IPS-18c (cell line): ENCODE results near the gene FRMD1.

ENCODE experiments used
- H3K4me3 ChIP-seq: 2 replicates; pipeline ENCODE4 v1.7.0; 2013; ENCODE audit warnings: low read depth, mild to moderate bottlenecking, low read length, moderate library complexity; ENCODE audit not compliant: insufficient read depth
- H3K9me3 ChIP-seq: one replicate; pipeline ENCODE4 v1.6.1; 2013; ENCODE audit warnings: mild to moderate bottlenecking, low read length, moderate library complexity; ENCODE audit not compliant: control insufficient read depth, insufficient read depth

The FRMD1 gene

DNA sequence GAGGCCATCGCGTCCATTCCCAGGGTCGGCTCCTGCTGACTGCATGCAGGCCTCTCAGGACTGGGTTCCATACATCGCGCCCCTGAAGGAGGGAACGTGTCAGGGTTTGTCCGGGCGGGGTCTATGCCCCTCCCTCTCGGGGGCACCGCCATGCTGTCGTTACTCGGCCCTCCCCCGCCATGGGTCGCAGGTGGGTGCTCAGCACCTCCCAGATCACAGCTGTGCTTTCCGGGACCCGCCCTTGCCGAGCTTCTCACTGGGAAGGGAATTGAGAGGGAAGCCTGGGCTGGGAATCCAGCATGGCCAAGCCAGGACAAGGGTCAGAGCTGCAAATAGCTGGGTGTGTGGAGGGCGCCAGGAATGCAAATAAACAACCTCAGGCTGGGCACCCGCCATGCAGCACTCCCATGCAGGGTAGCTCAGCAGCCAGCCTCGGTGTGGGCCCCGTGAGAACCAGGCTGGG is at the start of gene FRMD1:
FRMD1 (minus strand) TSS at position 270 of the 463 bp plus-strand sequence; CDS start at position 152, 118 bp downstream.
- H3K4me3 ChIP-seq, result no peak within 1 kb of the TSS
- peaks cover 3% of the 10 kb centered on the region for H3K9me3 ChIP-seq

DNA sequence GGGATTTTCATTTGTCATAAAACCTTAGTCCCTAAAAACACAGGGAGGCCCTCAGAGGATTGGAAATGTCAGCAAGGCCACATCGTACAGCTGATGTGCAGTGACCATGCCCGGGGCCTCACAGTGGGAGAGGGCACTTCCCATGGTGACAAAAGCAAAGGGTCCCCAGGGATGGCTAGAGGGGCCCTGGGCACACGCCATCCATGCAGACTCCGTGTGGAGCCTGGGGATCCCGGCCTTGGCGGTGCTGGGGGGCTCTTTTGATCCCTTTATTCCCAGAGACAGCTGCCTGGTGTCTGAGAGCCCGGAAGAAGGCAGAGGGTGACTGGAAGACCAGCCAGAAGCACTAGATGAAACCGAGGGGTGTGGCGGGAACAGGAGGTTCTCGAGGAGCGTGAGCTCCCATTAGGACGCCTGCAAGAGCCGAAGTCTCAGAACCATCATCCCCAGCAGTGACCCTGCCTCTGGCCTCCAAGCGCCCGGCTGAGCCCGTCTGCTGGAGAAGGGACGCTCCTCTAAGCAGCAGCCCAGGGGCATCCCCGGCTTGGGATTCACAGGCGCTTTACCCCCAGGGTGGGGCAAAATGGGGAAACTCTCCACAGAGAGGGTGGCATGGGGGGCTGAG is 49.1 kb upstream of the FRMD1 start:
- Histone ChIP-seq H3K4me3 (no peak overlapping the region), H3K9me3 (peaks cover 2% of the 10 kb centered on the region)

DNA sequence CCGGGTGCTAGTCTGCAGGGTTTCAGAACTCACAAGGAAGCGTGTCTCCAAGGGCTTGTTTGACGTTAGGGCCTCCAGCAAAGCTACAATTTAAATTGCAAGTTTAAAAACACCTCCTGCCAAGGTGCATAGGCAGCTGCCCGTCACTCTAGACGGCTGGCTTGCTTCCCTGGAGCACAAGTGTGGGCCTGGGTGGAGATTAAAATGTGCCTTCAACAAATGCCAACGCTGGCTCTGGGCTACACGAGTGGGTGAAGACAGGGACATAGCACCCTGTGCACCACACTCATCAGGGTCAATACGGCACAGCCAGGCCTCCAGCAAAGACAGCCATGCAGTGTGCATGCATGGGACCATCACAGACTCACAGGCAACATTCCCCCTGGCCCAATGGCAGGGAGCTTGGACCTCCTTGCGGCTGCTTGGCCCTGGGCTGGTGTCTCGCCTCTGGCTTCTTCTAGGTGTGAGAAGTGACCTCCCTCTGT is 48.4 kb upstream of the FRMD1 start:
- no peak overlapping the region for H3K4me3 ChIP-seq
- peaks cover 2% of the 10 kb centered on the region for H3K9me3 ChIP-seq

DNA sequence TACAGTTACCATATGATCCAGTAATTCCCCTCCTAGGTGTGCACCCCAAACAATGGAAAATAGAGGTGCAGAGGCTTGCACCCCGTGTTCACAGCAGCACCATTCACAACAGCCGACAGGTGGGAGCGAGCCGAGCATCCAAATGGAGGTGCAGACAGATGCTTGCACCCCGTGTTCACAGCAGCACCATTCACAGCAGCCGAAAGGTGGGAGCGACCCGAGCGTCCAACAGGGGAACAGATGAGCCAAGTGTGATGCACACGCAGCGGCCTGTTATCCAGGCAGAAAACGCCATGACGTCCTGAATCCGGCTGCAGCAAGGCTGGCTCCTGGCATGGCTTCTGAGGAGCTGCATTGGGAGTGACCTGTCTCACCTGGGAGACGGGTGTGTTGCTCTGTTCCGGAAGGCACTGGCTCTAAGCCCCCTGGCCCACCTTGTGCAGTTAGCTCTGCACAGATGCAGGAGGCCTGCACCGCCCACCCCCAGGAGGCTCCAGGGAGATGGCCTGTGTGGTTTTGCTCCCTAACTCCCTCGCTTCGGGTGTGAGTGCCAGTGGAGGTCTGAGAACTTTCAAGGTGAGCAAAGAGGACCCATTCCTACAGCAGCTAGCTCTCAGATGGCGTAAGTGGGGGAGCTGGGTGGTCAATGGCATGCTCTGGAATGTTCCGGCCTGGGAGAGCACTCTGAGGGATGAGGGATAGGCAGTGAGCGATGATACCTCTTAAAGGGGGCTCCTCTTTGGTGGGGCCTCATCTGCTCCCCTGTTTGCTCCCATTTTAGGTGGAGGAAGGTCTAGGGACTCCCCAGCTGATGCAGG is 47.8 kb upstream of the FRMD1 start:
- Histone ChIP-seq H3K4me3 (no peak overlapping the region), H3K9me3 (peaks cover 2% of the 10 kb centered on the region)

DNA sequence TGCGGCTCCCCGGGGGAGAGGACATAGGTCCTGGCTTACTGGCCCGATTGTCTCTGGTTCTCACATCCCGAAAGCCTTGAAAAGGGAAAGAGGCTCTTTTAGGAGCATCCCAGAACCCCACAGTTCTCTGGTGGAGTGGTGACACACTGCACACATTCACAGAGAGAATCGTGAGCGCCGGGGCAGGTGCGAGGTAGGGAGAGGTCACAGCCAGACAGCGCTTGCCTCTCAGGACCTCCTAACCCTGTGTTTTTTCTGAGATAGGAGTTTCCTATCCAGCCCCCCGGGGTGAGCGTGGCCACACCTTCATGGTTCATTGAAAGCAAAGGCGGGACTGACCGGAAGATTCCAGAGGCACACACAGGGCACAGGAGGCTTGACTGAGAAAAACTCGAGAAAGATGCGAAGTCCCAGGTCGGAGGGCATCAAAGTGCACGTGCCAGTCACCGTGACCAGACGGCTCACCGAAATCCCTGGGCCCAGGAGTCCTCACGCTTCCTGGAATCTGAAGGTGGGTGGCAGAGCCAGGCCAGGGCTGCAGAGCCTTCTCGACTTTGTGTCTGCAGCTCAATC is 46.5 kb upstream of the FRMD1 start:
- H3K4me3 ChIP-seq, result no peak overlapping the region
- peaks cover 2% of the 10 kb centered on the region for H3K9me3 ChIP-seq

DNA sequence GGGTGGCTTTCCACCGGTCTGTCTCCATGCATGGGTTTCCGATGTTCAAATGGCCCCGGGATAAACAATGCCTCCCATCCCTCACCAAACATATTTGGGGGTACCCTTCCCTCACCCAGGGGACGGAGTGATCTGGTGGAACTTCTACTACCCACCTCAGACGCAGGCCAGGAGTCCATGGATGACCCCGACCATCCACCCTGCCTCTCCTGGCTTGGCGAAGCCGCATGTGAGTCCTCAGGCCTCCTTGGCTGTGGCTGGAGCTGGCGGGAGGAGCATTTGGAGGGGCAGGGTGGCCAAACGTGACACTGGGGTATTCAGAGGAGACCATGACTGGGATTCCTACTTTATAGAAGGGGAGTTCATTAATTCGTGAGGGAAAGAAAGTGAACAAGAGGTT is 45.9 kb upstream of the FRMD1 start:
- Histone ChIP-seq H3K4me3 (no peak overlapping the region), H3K9me3 (peaks cover 2% of the 10 kb centered on the region)

DNA sequence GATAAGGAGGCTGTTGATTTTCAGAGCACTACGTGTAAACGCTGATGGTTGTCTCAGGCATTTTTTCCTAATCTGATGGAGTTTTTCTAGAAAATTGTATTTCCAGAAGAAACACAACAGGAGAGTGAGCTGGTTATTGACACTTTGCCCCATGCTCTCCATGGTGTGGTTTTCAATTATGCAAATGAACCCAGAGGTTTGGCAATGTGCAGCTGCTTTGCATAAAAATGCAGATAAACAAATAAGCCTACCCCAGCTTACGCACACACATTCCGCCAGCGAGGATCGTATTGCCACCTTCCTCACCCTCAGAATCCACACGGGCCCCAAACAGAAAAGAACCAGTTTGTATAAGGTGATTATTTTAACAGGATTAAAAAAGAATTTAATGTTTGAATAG is 45.1 kb upstream of the FRMD1 start:
- no peak overlapping the region for H3K4me3 ChIP-seq
- H3K9me3 ChIP-seq, result peaks cover 2% of the 10 kb centered on the region

DNA sequence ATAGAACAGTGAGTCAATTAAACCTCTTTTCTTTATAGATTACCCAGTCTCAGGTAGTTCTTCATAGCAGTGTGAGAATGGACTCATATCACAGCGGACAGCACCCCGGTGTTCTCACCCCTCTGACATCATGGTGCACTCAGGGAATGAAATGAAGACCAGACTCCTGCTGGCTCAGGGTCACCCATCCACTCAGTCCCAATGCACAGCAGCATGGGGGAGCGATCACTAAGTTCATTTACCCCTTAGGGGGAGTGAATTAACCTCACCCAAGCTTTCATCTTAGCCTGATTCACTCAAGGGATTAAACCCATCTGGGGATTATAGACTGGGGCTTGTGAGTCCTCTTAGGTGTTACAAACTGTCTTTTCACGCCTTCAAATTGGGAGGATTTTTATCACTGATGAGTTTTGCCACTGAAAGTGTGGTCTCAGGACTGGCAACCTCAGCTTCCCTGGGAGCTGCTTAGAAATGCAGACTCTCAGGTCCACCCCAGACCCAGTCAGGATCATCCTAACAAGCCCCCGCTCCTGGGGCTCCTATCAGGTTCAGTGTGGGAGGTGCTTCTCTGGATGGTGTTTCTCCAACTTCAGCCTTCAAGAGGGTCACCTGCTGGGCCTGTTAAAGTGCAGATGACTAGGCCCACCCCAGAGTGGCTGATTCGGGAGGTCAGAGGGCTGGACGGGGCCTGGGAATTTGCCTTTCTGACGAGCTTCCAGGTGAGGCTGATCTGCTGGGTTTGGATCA is 44.3 kb upstream of the FRMD1 start:
- H3K9me3 ChIP-seq, result peaks cover 2% of the 10 kb centered on the region
- no peak overlapping the region for H3K4me3 ChIP-seq

DNA sequence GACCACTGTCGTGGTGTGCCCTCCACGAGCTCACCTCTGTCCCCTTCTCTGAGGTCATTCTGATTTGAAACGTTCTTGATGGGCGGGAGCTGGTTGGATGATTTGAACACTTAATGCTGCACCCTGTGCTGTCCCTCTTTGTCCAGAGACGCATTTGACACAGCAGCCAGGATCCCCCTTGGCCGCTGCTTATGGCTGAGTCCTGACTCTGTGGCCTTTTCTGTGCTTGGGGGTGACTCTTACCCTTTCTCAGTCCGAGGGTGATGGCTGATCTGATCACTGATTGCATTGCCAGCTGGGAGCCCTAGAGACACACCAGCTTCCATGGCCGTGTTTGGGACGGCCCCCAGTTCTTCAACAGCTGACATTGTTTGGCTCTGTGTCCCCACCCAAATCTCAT is 43.5 kb upstream of the FRMD1 start:
- no peak overlapping the region for H3K4me3 ChIP-seq
- H3K9me3 ChIP-seq, result peaks cover 2% of the 10 kb centered on the region

DNA sequence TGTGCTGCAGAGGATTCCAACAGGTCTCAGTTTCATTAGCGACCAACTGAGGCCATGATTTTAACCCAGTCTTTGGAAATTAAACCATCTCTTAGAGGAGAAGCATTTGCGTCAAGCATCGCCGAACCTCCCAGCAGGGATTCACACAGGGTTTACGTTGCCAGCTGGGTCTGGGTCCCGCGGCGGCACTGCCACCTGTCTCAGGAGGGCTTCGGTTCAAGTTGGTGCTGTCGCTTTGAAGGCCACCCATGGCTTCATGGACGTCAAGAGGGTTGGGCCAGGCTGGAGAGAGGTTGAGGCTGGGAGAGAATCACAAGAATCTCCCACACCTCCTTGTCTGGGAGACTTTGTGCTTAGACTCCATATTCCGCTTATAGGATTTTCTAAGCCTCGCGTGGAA is 43.0 kb upstream of the FRMD1 start:
- H3K9me3 ChIP-seq, result peaks cover 2% of the 10 kb centered on the region
- no peak overlapping the region for H3K4me3 ChIP-seq

DNA sequence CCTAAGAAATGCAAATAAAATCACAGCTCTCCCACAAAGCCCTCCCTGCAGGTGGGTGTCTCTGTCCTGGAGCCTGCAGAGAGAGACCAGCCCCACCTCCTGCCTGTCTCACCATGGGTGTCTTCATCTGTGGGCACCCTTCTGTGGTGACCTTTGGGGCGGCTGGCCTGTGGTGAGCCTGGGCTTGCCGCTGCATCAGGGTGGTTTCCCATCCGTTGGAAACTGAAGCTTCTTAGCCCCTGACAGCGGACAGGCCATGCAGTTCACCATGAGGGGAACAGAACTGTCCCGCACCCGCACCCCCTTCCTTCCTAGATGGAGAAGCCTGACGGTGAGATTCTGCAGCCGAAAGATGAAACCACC is 42.3 kb upstream of the FRMD1 start:
- peaks cover 2% of the 10 kb centered on the region for H3K9me3 ChIP-seq
- no peak overlapping the region for H3K4me3 ChIP-seq

DNA sequence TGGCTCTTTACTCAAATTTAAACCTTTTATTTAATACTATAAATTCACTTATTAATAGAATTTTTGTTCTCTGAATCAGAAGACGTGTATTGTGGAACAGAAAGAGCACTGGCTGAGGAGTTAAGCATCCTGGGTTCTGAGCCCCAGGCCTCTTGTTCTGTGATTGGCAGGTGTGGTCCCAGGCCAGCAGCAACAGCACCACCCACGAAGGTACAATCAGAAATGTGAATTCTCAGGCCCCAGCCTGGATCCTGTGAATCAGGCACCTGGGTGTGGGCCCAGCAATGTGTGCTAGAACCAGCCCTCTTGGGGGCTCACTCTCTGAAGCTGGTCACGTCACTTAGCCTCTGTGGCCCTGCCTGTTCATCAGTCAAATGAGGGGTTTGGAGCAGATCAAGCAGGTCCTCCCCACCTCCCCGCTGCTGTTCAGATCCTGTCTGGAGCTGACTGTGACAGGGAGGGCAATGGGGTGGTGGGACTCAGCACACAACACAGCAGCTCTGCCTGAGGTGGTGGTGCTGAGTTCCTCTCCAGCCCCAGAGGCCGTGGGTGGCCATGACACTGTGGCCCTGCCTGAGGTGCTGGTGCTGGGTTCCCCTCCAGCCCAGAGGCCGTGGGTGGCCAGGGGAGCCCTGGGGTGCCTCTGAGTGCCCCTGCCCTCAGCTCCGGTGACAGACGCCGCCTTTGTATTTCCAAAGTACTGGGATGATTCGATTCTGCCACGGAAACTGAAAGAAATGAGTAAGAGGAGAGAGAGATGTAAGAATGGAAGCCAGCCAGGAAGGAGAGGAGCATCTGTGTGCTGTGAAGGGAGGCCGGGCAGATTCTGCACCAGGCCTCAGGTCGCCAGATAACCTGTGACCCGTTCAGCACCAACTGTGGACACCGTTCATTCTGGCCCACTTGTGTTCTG is 41.6 kb upstream of the FRMD1 start:
- no peak overlapping the region for H3K4me3 ChIP-seq
- peaks cover 2% of the 10 kb centered on the region for H3K9me3 ChIP-seq

DNA sequence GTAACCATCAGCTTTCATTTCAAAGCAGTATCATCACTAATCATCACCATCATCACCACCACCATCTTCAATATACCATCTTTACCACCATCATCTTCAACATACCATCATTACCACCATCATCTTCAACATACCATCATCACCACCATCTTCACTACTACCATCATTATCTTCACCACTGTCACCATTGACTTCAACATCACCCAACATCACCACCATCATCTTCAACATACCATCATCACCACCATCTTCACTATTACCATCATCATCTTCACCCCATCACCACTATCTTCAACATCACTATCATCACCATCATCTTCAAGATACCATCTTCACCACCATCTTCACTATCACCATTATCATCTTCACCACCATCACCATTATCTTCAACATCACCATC is 40.5 kb upstream of the FRMD1 start:
- Histone ChIP-seq H3K4me3 (no peak overlapping the region), H3K9me3 (no peaks in the 10 kb centered on the region)

DNA sequence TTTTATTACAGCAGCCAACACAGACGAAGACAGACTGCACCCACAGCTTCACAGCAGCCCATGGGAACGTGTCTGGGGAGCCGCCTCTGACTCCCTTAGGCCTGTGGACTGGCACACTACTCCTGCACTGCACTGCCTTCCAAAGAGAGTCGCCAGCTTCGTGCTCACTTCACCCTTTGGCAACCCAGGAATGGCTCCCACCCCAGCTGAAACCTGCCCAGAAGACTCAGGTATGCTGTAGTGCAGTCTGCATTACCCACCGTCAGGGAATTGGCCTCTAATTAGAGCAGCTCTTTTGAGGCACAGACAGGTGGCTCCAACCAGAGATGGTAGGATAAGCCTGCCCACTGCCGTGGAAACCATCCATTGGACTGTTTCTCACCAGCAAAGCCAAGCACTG is 39.9 kb upstream of the FRMD1 start:
- Histone ChIP-seq H3K9me3 (no peaks in the 10 kb centered on the region), H3K4me3 (no peak overlapping the region)

DNA sequence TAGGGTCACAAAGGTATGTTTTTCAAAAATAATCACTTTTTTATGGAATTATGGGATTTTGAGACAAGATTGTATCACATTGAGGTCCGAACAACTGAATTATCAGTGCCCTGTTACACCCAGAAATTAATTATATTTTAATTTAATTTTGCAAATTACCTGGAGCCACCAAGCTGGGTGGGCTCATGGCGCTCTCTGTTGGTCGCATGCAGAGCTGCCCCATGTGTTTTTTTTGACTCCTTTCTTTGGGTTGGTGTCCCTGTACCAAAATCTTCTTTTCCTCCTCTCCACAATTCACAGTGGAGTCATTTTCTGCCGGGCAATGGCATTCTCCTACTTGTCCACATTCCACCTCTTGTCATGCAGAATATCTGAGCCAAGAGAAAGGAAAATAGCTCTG is 38.9 kb upstream of the FRMD1 start:
- no peak overlapping the region for H3K4me3 ChIP-seq
- no peaks in the 10 kb centered on the region for H3K9me3 ChIP-seq

DNA sequence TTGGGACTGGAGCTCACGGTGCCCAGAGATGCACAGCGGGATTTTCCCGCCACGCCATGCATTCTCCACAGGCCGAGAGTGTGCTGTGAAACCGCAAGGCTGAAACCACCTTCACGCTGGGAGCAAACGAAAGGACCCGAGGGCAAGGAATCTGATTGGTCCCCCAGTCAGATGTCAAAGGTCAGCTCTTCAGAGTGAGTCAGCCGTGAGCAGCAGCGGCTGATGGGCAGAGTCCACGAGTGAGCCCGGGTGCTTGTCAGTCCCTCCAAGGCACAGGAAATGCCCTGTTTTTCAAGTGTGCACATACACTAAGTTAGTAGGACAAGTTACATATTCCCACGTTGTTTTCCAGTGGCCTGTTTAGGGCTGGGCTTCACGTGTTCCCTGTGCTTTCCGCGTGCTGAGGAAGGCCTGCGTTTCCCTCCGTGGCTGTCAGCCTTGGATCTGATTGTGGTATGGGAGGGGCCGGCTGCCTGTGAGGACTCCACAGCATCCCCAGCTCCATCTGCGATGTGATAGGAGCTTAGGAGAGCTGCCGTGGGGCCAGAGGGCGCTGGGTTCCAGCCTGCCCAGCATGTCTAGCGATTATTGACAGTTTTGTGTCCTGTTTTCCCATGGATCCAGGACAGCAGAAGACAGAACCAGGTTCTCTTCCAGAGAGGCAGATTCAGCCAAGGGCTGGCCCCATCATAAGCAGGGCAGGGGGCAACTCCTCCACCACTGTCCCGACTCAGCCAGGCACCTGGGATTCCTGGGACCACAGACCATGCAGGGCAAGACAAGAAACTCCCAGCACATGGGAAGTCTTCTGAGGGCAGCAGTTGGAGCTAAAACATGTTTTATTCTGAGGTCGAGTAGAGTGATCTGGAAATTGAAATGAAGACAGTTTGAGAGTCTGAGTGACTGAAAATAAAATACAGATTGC is 38.2 kb upstream of the FRMD1 start:
- Histone ChIP-seq H3K4me3 (no peak overlapping the region), H3K9me3 (no peaks in the 10 kb centered on the region)
